Measurements from ENCODE around the gene SH2D6. TPM values are rescaled to one million over a fixed set of nuclear protein-coding genes. Genes with fewer than 3 reads are reported as not detected.

SH2D6 gene
- total and polyA plus RNA-seq, 4 donors, result 0.14 to 0.74 (median 0.53) TPM

DNA sequence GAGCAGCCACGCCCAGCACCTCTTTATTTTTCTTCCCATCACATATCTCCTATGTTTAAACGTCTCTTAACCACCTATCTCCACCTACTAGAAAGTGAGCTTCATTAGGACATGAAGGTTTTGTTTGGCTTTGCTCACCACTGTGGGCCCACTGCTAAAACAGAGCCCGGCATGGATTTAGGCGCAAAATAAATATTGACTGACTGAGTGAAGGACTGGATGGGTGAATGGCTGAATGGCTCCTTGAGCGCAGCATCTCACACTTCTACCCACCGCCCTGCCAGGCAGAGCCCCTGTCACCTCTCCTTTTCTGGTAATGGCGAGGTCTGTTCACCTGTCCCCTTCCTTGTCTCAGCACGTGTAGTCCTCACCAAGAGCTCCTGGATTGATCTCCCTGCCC is 18.5 kb upstream of the SH2D6 start:
- H3K9me3 ChIP-seq (ENCODE audit: control insufficient read depth in 4 of 4, insufficient read depth in 3 of 4, low read length in 3 of 4), result peaks cover 0 to 3% (median 0%) of the 10 kb centered on the region in 4 donors
- 90 to 92% methylated on average over 8 of the region's 8 CpGs for WGBS, 2 donors
- peaks cover 0 to 6% (median 0%) of the 10 kb centered on the region in 5 donors for H3K4me1 ChIP-seq (ENCODE audit: control insufficient read depth in 5 of 5, insufficient read depth in 5 of 5, low read length in 5 of 5)
- H3K9ac ChIP-seq (ENCODE audit: insufficient read depth in 1 of 2, low read length in 2 of 2), result no peak overlapping the region
- H3K4me3 ChIP-seq, result no peak overlapping the region
- ATAC-seq (ENCODE audit: insufficient read depth, low FRiP score) (no peak), DNase-seq (no peak)
- H3K27ac ChIP-seq (ENCODE audit: low read depth in 1 of 2, low read length in 1 of 2), result no peak overlapping the region
- peaks cover 0 to 30% (median 0%) of the 10 kb centered on the region in 4 donors for H3K36me3 ChIP-seq (ENCODE audit: control insufficient read depth in 4 of 4, insufficient read depth in 4 of 4, low read length in 4 of 4)
- no peaks in the 10 kb centered on the region for H3K27me3 ChIP-seq (ENCODE audit: control insufficient read depth in 3 of 3, insufficient read depth in 3 of 3, low read length in 2 of 3)
- TF ChIP-seq, protein P1, sequence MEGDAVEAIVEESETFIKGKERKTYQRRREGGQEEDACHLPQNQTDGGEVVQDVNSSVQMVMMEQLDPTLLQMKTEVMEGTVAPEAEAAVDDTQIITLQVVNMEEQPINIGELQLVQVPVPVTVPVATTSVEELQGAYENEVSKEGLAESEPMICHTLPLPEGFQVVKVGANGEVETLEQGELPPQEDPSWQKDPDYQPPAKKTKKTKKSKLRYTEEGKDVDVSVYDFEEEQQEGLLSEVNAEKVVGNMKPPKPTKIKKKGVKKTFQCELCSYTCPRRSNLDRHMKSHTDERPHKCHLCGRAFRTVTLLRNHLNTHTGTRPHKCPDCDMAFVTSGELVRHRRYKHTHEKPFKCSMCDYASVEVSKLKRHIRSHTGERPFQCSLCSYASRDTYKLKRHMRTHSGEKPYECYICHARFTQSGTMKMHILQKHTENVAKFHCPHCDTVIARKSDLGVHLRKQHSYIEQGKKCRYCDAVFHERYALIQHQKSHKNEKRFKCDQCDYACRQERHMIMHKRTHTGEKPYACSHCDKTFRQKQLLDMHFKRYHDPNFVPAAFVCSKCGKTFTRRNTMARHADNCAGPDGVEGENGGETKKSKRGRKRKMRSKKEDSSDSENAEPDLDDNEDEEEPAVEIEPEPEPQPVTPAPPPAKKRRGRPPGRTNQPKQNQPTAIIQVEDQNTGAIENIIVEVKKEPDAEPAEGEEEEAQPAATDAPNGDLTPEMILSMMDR (IDR thresholded peaks at IDR 0.05; ENCODE audit: control extremely low read depth, extremely low read depth), result no peak

DNA sequence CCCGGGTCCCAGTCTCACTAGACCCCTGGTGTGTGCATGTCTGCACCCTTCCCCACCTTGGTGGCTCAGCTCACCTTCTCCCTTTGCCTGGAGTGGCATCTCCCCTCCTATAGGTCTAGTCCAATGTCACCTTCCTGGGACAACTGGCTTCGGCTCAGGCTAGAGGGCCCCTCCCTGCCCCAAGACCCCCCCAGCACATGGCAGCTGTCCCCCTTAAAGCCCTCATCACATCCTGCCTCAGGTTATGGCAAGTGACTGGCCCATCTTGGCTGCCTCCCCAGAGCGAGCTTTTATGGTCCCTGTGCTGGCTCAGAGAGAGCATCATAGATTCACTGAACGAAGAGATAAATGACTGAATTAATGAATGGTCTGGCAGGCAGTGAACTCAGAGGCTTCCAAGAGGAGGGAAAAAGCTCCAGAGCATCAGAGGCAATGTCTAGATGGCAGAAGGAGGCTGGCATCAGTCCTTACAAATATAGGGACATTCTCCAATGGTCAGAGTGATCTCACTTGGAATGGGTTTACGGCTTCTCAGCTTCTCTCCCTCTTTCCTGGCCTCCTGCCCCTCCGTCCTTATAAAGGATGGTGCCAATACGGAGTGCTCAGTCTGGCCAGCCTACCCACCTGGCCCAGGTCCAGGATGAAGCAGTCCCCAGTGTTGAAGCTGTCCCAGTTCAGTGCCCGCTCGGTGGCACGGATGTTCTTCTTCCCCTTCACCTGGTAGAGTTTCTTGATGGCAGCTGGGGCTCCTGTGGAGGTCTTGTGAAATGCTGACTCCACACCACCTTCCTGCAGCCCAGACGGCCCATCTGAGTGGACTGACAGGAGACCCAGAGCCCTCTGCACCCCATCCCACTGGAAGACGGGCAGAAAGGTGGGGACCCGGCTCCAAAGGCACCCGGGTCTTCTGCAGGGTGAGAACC is 17.7 kb upstream of the SH2D6 start:
- no peak for ATAC-seq (ENCODE audit: insufficient read depth, low FRiP score)
- WGBS, 2 donors, result 87 to 88% methylated on average over 14 of the region's 14 CpGs
- no peaks in the 10 kb centered on the region for H3K27me3 ChIP-seq (ENCODE audit: control insufficient read depth in 3 of 3, insufficient read depth in 3 of 3, low read length in 2 of 3)
- no peak for DNase-seq
- H3K9ac ChIP-seq (ENCODE audit: insufficient read depth in 1 of 2, low read length in 2 of 2), result no peak overlapping the region
- H3K9me3 ChIP-seq (ENCODE audit: control insufficient read depth in 4 of 4, insufficient read depth in 3 of 4, low read length in 3 of 4), result peaks cover 0 to 3% (median 0%) of the 10 kb centered on the region in 4 donors
- peaks cover 0 to 6% (median 0%) of the 10 kb centered on the region in 5 donors for H3K4me1 ChIP-seq (ENCODE audit: control insufficient read depth in 5 of 5, insufficient read depth in 5 of 5, low read length in 5 of 5)
- no peak overlapping the region for H3K27ac ChIP-seq (ENCODE audit: low read depth in 1 of 2, low read length in 1 of 2)
- peaks cover 0 to 24% (median 0%) of the 10 kb centered on the region in 4 donors for H3K36me3 ChIP-seq (ENCODE audit: control insufficient read depth in 4 of 4, insufficient read depth in 4 of 4, low read length in 4 of 4)
- no peak overlapping the region for H3K4me3 ChIP-seq
- TF ChIP-seq, protein P1 (IDR thresholded peaks at IDR 0.05; ENCODE audit: control extremely low read depth, extremely low read depth), result no peak

- Histone ChIP-seq H3K9ac (ENCODE audit: insufficient read depth in 1 of 2, low read length in 2 of 2) (no peak overlapping the region), H3K36me3 (ENCODE audit: control insufficient read depth in 4 of 4, insufficient read depth in 4 of 4, low read length in 4 of 4) (peaks cover 0 to 24% (median 0%) of the 10 kb centered on the region in 4 donors), H3K4me1 (ENCODE audit: control insufficient read depth in 5 of 5, insufficient read depth in 5 of 5, low read length in 5 of 5) (peaks cover 0 to 3% (median 0%) of the 10 kb centered on the region in 5 donors), H3K27ac (ENCODE audit: low read depth in 1 of 2, low read length in 1 of 2) (no peak overlapping the region), H3K27me3 (ENCODE audit: control insufficient read depth in 3 of 3, insufficient read depth in 3 of 3, low read length in 2 of 3) (no peaks in the 10 kb centered on the region), H3K4me3 (no peak overlapping the region), H3K9me3 (ENCODE audit: control insufficient read depth in 4 of 4, insufficient read depth in 3 of 4, low read length in 3 of 4) (peaks cover 0 to 3% (median 0%) of the 10 kb centered on the region in 4 donors)
- TF ChIP-seq, protein P1 (IDR thresholded peaks at IDR 0.05; ENCODE audit: control extremely low read depth, extremely low read depth), result no peak
- WGBS, 2 donors, result 94 to 98% methylated on average over 7 of the region's 7 CpGs
- ATAC-seq (ENCODE audit: insufficient read depth, low FRiP score), result no peak
- no peak for DNase-seq
Measured at GRCh38 chr2:85401464-85401805, 17.1 kb upstream of the SH2D6 start.
